IPS DF 19.7 (cell line): ENCODE results near the gene ECM1.

Source experiments
- DNase-seq: peaks from one replicate; pipeline ENCODE4 v3.0.0-alpha.2; 2013; ENCODE audit warnings: low read depth, low spot score

ECM1 gene

GRCh38 chr1:150507912-150508864, at the start of gene ECM1:
Gene ECM1, plus strand, starts transcription at chr1:150508109. Its CDS starts 101 bp downstream, at chr1:150508210.
- DNase-seq: no peak

DNA sequence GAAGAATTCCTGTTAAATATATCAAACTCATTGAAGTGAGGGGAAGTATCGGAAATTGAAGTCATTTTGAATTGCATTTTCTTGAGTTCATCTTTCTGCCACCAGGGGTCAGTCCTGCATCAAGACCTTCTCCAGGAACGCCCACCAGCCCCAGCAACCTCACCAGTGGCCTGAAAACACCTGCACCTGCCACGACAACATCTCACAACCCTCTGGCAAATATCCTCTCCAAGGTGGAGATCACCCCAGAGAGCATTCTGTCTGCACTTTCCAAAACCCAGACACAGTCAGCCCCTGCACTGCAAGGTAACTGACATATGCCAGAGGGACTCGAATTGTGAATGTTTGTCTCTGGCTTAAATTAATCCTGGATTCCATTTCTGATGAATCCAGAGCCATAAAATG, 43.5 kb upstream of the ECM1 start:
- peak; percentile 45 for DNase-seq

DNA sequence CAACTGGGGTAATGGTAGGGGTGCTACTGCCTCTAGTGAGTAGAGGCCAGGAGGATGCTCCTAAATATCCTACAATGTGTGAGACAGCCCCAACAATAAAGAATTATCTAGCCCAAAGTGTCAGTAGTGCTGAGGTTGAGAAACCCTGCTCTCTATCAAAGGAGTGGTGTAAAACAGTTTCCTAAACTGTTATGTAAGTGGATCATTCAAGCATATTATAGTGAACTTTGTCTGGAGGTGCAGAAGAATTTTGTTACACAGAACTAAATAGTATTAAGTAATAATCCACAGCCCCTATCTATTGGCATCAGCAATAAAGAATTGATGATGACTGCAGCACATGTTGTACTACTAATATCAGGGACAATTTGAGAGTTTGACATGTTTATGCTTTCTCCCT, 40.9 kb upstream of the ECM1 start:
- DNase-seq: no peak

- no peak for DNase-seq
Observed at GRCh38 chr1:150469291-150469690, 38.6 kb upstream of the ECM1 start.

DNA sequence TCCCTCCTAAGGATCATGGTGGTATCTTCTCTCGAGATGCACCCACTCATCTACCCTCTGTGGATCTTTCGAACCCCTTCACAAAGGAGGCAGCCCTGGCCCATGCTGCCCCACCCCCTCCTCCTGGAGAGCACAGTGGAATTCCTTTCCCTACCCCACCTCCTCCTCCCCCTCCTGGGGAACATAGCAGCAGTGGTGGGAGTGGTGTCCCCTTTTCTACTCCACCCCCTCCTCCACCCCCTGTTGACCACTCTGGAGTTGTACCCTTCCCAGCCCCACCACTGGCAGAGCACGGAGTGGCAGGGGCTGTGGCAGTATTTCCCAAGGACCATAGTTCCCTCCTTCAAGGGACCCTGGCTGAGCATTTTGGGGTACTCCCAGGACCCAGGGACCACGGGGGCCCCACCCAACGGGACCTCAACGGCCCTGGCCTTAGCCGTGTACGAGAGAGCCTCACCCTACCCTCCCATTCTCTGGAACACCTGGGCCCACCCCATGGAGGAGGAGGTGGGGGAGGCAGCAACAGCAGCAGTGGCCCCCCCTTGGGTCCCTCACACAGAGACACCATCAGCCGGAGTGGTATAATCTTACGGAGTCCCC, 35.2 kb upstream of the ECM1 start:
- DNase-seq: no peak

DNA sequence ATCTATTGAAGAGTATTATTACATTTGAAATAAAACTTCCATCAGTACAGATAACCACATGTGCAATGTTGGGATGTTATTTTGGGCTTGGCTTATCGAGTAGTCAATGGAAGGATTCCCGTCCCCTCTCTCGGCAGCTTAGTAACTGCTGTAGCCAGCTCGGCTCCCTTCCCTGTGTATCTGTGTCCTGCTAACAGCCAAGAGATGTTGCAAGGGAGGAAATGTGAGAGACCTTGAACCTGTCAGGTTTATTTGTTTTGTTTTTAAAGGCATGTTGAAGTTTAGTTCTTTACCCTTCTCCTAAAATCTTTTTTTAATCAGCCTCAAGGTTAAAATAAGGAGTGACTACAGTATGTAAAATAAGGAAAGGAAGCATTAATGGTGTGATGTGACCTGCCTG, 34.2 kb upstream of the ECM1 start:
- DNase-seq: no peak

GRCh38 chr1:150474869-150475268, 33.0 kb upstream of the ECM1 start:
- no peak for DNase-seq

DNA sequence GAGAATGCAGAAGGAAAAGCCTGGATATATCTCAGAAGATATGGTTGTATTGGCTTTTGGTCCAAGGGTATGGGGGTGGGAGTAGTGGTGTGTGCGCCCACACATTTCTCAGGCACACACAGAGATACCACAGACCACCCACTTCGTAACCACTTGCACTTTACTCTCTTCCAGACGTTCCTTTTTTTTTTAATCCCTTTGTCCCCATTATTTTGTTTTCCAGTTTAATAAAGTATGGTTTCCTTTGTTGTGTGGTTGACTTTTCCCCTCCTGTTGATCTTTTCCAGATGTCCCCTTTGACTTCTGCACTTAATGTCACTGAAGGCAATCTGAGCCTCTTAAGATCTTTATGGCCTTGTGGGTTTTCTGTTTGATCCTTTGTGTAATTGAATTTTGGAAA, 31.2 kb upstream of the ECM1 start:
- no peak for DNase-seq

DNA sequence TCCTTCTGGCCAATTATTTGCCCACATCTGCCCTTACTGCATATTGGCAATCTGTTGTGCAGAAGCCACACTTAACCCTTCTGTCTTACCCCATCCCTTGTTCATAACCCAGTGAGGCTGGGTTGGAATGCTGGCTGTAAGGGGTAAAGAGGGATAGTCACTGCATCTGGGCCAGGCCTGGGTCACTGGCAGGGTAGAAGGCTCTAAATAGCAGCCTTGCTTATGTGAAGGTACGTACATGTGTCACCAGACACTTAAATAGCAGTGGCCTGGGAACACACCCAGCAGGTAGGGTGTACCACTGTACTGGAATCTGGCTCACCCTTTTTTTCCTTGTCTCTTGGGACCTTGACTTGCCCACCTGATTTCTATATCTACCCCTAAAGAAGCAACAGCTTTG, 30.6 kb upstream of the ECM1 start:
- no peak for DNase-seq

DNA sequence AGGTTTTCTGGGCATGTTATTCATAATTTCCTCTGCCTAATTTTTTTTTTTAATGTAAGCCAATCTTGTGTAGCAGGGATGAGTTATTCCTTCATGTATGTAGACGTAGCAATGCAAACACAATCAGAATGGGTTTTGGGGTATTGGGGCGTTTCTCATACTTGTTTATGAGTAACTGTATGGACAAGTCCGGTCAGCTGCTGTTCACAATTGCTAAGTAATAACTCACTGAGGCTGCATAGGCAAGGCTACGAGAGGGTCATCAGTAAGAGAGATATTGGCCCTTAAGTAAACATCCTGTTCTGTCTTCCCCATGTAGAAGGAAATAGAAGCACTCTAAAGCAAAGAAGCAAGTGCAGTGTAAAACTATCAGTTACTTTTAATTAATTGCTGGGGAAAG, 30.2 kb upstream of the ECM1 start:
- no peak for DNase-seq

DNA sequence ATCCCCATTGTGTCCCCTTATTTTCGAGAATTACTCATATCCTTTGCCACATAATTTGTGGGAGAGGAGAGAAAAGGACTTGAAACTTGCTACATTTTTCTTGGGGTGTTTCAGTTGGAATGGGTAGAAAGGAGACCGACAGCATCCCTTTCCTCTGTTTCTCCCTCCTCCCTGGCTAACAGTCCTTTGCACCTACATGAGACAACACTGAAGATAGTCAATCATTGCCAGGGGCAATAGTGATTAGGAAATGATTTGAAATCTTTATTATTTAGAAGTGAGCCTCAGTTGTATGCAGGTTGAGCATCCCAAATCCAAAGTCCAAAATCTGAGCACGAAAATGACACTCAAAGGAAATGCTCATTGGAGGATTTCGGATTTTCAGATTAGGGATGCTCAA, 28.5 kb upstream of the ECM1 start:
- DNase-seq: no peak

DNA sequence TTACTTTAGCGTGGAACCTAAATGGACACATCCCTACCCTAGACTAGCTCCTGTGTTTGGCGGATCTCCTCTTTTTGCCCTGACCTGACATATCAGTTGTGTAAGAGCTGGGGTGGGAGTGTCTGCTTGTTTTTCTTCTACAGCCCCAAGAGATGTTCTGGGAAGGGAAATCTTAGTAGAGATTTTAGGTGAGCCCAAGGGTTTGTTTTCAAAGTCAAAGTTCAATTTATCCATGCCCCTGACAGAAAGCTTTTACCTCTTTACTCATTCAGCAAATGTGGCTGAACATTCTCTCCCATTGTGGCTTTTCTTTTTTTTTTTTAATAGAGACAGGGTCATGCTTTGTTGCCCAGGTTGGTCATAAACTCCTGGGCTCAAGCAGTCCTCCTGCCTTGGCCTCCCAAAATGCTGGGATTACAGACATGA, 28.0 kb upstream of the ECM1 start:
- DNase-seq: no peak

- no peak for DNase-seq
Observed at GRCh38 chr1:150484431-150484830, 23.5 kb upstream of the ECM1 start.

GRCh38 chr1:150484861-150485260, 23.0 kb upstream of the ECM1 start:
- no peak for DNase-seq

- peak; percentile 99 for DNase-seq
Observed at GRCh38 chr1:150486966-150487762, 20.7 kb upstream of the ECM1 start, which contains the start of gene TARS2. Gene TARS2, plus strand, starts transcription at chr1:150487419. Its CDS starts 32 bp downstream, at chr1:150487451.

- DNase-seq: no peak
Observed at GRCh38 chr1:150487763-150488115, 20.2 kb upstream of the ECM1 start.

GRCh38 chr1:150493175-150493574, 14.7 kb upstream of the ECM1 start:
- no peak for DNase-seq

- DNase-seq: no peak
Observed at GRCh38 chr1:150498342-150498741, 9.6 kb upstream of the ECM1 start.

GRCh38 chr1:150505431-150505830, 2.5 kb upstream of the ECM1 start:
- no peak for DNase-seq

- no peak for DNase-seq
Observed at GRCh38 chr1:150508982-150509381, 1.1 kb downstream of the ECM1 start.

GRCh38 chr1:150511551-150511950, 3.6 kb downstream of the ECM1 start:
- no peak for DNase-seq

DNA sequence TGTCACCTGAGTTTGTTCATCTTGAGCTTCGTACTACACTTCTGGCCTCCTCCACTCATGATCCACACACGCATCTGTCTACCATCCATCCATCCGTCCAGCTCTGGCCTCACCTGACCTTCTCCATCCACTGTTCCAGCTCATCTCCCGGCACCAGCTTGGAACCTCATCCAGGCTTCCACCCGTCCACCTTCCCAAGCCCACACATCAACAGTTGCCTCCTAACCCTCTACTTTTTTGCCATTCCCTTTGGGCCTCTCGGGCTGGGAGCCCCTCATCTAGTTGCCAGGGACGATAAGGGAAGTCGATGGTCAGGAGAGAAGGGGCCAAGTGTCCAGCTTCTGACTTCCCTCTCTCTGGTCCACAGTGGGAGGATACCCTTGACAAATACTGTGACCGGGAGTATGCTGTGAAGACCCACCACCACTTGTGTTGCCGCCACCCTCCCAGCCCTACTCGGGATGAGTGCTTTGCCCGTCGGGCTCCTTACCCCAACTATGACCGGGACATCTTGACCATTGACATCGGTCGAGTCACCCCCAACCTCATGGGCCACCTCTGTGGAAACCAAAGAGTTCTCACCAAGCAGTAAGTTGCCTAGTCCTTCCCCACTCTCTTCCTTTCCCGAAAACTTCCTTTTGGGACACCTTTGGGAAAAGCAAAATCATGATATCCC, 4.2 kb downstream of the ECM1 start:
- DNase-seq: no peak
